GM10248 (cell line): ENCODE data around the gene ADAM11.
"Not testable (repeated sequence)": the region's sequence is repeated elsewhere in the genome, so short reads cannot be mapped to it uniquely, and the experiment has no call there.

ENCODE experiments used
- CTCF ChIA-PET: fragments of 300-600 bp; sonication (Branson Sonifier 250); formaldehyde crosslinking; extraction: SDS; loops from one replicate; lab custom pipeline; 2021; ENCODE audit warnings: antibody characterized with exemption; lab: Yijun Ruan, JAX
- POLR2A ChIA-PET: fragments of 350-650 bp; sonication (Branson Sonifier 250); formaldehyde crosslinking; extraction: SDS; loops from one replicate; lab custom pipeline; 2020; ENCODE audit warnings: antibody characterized with exemption; lab: Yijun Ruan, JAX
- DNase-seq: peaks from one replicate; pipeline ENCODE4 v3.0.0; 2012; ENCODE audit errors: extremely low spot score
- CTCF ChIP-seq: IDR thresholded peaks from 2 replicates; pipeline ENCODE4 v1.5.1; 2012; ENCODE audit warnings: mild to moderate bottlenecking, low read depth; ENCODE audit errors: extremely low read depth, missing control alignments, control extremely low read depth

The ADAM11 gene

GRCh38 chr17:44738214-44738906 is 20.4 kb upstream of the ADAM11 start:
- no peak for TF ChIP-seq CTCF
- POLR2A ChIA-PET, result no interaction called here
- DNase-seq, result peak; percentile 63
- CTCF ChIA-PET, result interaction anchor here (0.9 kb wide), 1 partner anchor 25 kb away, joined by 3 read pairs; no protein-coding TSS in a partner anchor

- POLR2A ChIA-PET, result no interaction called here
- no peak for DNase-seq
- CTCF ChIA-PET, result interaction anchor here (1.6 kb wide), 1 partner anchor 207 kb away, joined by 3 read pairs; no protein-coding TSS in a partner anchor
- no peak for TF ChIP-seq CTCF
Observed at GRCh38 chr17:44741316-44741715, 17.5 kb upstream of the ADAM11 start.

GRCh38 chr17:44745301-44745700 is 13.5 kb upstream of the ADAM11 start:
- no peak for TF ChIP-seq CTCF
- no peak for DNase-seq
- ChIA-PET POLR2A (no interaction called here), CTCF (interaction anchor here (1.1 to 1.7 kb wide), 2 partner anchors 9 to 30 kb away, joined by 3 read pairs; no protein-coding TSS in a partner anchor)

- DNase-seq, POLR2A ChIA-PET: not testable (repeated sequence)
- CTCF ChIA-PET, result interaction anchor here (1.1 to 1.7 kb wide), 2 partner anchors 9 to 30 kb away, joined by 3 read pairs; no protein-coding TSS in a partner anchor
Observed at GRCh38 chr17:44745738-44746137, 13.1 kb upstream of the ADAM11 start.

GRCh38 chr17:44747566-44747965 is 11.2 kb upstream of the ADAM11 start:
- no peak for DNase-seq
- ChIA-PET CTCF (interaction anchor here (0.9 to 1.4 kb wide), 3 partner anchors 11 to 32 kb away, joined by 3 to 4 read pairs (median 3); no protein-coding TSS in a partner anchor), POLR2A (no interaction called here)
- no peak for TF ChIP-seq CTCF

- POLR2A ChIA-PET, result no interaction called here
- TF ChIP-seq CTCF, result no peak
- no peak for DNase-seq
Observed at GRCh38 chr17:44749076-44749979, 9.5 kb upstream of the ADAM11 start.

GRCh38 chr17:44749980-44750318 is 8.8 kb upstream of the ADAM11 start:
- POLR2A ChIA-PET, result no interaction called here
- DNase-seq, result no peak
- CTCF ChIA-PET, result interaction anchor here (1.1 kb wide), 2 partner anchors 13 to 24 kb away, joined by 3 read pairs; no protein-coding TSS in a partner anchor
- no peak for TF ChIP-seq CTCF

More at GRCh38 chr17:44749076-44749979, 9.5 kb upstream of the ADAM11 start:
- CTCF ChIA-PET, result interaction anchor here (1.1 kb wide), 2 partner anchors 12 to 25 kb away, joined by 3 read pairs; no protein-coding TSS in a partner anchor
